ENCODE measurements around the gene MAP3K10. TPM values are rescaled to one million over a fixed set of nuclear protein-coding genes. Genes with fewer than 3 reads are reported as not detected.

MAP3K10 gene
- total RNA-seq, 2 donors from 2014 or later = 10.5 to 23.8 TPM

GRCh38 chr19:40262422-40262821 is 71.2 kb downstream of the MAP3K10 start:
- Histone ChIP-seq H3K4me3 (no peak overlapping the region), H3K9me3 (no peaks in the 10 kb centered on the region), H3K4me1 (replicated peaks) (peaks cover 8% of the 10 kb centered on the region), H3K27ac (no peak overlapping the region), H3K27me3 (replicated peaks; ENCODE audit: insufficient read depth) (no peaks in the 10 kb centered on the region), H3K36me3 (peaks cover 0 to 3% of the 10 kb centered on the region in 2 donors)
- no peak for DNase-seq (ENCODE audit: low spot score)
- 95% methylated on average over 3 of the region's 3 CpGs for WGBS
- no peak for TF ChIP-seq POLR2A (IDR thresholded peaks at IDR 0.05)
- TF ChIP-seq CTCF (IDR thresholded peaks at IDR 0.05) = no peak
- TF ChIP-seq POLR2AphosphoS5 (IDR thresholded peaks at IDR 0.05) = no peak
- intact Hi-C loops (cut with DNase I) = no loop called here

- no peak overlapping the region for H3K4me3 ChIP-seq
- peaks cover 0 to 3% of the 10 kb centered on the region in 2 donors for H3K36me3 ChIP-seq
- no peaks in the 10 kb centered on the region for H3K9me3 ChIP-seq
- 88% methylated on average over 24 of the region's 24 CpGs for WGBS
- H3K4me1 ChIP-seq (replicated peaks) = peaks cover 12% of the 10 kb centered on the region
- no peaks in the 10 kb centered on the region for H3K27me3 ChIP-seq (replicated peaks; ENCODE audit: insufficient read depth)
- intact Hi-C loops (cut with DNase I) = no loop called here
- DNase-seq (ENCODE audit: low spot score) = no peak
- H3K27ac ChIP-seq = no peak overlapping the region
- no peak for TF ChIP-seq POLR2A (IDR thresholded peaks at IDR 0.05)
- TF ChIP-seq POLR2AphosphoS5 (IDR thresholded peaks at IDR 0.05) = no peak
- no peak for TF ChIP-seq CTCF (IDR thresholded peaks at IDR 0.05)
Measured at GRCh38 chr19:40263440-40264313, 72.5 kb downstream of the MAP3K10 start.

GRCh38 chr19:40264314-40265054 is 73.3 kb downstream of the MAP3K10 start:
- Histone ChIP-seq H3K36me3 (peaks cover 0 to 3% of the 10 kb centered on the region in 2 donors), H3K4me1 (replicated peaks) (peaks cover 12% of the 10 kb centered on the region), H3K27me3 (replicated peaks; ENCODE audit: insufficient read depth) (no peaks in the 10 kb centered on the region), H3K4me3 (no peak overlapping the region), H3K9me3 (no peaks in the 10 kb centered on the region), H3K27ac (no peak overlapping the region)
- no peak for TF ChIP-seq CTCF (IDR thresholded peaks at IDR 0.05)
- TF ChIP-seq POLR2AphosphoS5 (IDR thresholded peaks at IDR 0.05) = no peak
- no peak for TF ChIP-seq POLR2A (IDR thresholded peaks at IDR 0.05)
- no peak for DNase-seq (ENCODE audit: low spot score)
- 84% methylated on average over 19 of the region's 19 CpGs for WGBS
- intact Hi-C loops (cut with DNase I) = no loop called here

Other genes starting within 250 kb of the MAP3K10 start
- 100 to 1,000 TPM in 1 of 2 donors, 10 to 100 TPM in 1; 86.1 to 129 TPM for gene PSMC4, start 220.3 kb upstream of the MAP3K10 start, total RNA-seq
- gene ZNF546, start 194.4 kb upstream of the MAP3K10 start, total RNA-seq = 10 to 100 TPM in 1 of 2 donors, 1 to 10 TPM in 1; 4.6 to 10.6 TPM
- 10 to 100 TPM; 11.7 to 17.4 TPM for gene ZNF780B, start 135.2 kb upstream of the MAP3K10 start, total RNA-seq
- gene ZNF780A, start 100.5 kb upstream of the MAP3K10 start, total RNA-seq = 10 to 100 TPM; 18.4 to 23.4 TPM
- not detected for gene TTC9B, start 27.0 kb downstream of the MAP3K10 start, total RNA-seq
- under 1 TPM; 0.82 to 0.85 TPM for gene CCNP, start 35.3 kb downstream of the MAP3K10 start, total RNA-seq
- 100 to 1,000 TPM in 1 of 2 donors, 10 to 100 TPM in 1; 95.3 to 171 TPM for gene AKT2, start 93.9 kb downstream of the MAP3K10 start, total RNA-seq
- 10 to 100 TPM; 20.8 to 27.3 TPM for gene C19orf47, start 157.0 kb downstream of the MAP3K10 start, total RNA-seq
- gene PLD3, start 157.3 kb downstream of the MAP3K10 start, total RNA-seq = 100 to 1,000 TPM; 328 to 639 TPM
- 1 to 10 TPM in 1 of 2 donors, under 1 TPM in 1; 0.14 to 2.6 TPM for gene HIPK4, start 198.8 kb downstream of the MAP3K10 start, total RNA-seq
- 10 to 100 TPM in 1 of 2 donors, 1 to 10 TPM in 1; 4.1 to 10.7 TPM for gene PRX, start 222.0 kb downstream of the MAP3K10 start, total RNA-seq
- gene SERTAD1, start 234.6 kb downstream of the MAP3K10 start, total RNA-seq = 10 to 100 TPM; 15.9 to 19.5 TPM

Data from prostate gland (tissue), 2 donors.